ENCODE results near the gene CCKAR.

The CCKAR gene

GRCh38 chr4:26489101-26489985, 941 bp downstream of the CCKAR start:
- no peak for DNase-seq

DNA sequence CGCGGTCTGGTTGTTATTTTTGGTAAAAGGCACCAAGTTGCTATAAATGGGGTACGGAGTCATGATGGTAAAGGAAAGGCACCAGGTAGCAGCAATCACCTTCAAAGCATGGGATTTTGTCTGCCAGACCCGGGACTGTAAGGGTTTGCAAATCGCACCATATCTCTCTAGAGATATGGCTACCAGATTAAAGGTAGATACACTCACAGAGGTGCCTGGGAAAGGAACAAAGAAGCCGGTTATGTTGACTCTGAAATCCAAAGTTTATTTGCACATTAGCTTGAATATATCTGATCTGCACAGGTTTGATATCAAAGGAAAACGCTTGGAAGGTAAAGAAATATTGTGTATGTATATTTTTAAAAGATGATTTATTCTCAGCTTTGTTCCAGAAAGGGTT, 4.6 kb downstream of the CCKAR start:
- no peak for DNase-seq

DNA sequence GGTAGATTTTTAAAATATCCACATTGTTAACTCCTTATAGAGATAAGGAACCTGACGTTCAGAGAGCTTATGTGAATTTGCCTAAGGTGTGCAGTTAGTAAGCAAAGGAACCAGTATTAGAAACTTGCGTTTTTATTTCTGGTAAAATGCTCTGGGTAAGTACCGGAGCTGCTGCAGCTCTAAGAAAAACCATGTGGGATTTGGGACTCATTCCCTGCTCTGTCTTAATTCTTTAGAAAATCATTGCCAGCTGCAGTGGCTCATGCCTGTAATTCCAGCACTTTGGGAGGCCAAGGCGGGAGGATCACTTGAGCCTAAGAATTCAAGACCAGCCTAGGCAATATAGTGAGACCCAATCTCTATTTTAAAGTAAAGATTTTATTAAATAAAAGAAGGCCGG, 5.8 kb downstream of the CCKAR start:
- no peak for DNase-seq

DNA sequence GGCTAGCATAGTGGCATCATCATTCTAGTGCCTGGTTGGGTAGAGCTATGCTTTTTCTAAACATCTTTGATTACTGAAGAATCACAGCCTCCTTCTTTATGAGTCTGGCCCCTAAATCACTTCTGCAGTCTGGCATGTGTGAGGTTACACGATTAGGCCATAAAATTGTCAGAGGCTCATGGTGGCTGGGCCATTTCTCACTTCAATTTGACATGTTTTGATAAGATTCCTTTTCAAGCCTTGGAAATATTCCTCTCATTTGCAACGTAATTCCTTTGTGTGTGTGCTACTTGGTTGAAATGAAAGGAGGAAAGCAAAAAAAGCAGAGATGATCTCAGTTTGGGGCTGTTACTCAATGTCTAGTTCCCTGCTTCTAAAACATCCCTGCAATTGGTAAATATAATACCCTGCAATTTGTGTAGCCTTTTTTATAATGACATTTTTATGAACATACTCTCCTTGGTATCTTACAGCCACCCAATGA, 6.2 kb downstream of the CCKAR start:
- no peak for DNase-seq

- DNase-seq = no peak
Observed at GRCh38 chr4:26482508-26483462, 7.5 kb downstream of the CCKAR start.

DNA sequence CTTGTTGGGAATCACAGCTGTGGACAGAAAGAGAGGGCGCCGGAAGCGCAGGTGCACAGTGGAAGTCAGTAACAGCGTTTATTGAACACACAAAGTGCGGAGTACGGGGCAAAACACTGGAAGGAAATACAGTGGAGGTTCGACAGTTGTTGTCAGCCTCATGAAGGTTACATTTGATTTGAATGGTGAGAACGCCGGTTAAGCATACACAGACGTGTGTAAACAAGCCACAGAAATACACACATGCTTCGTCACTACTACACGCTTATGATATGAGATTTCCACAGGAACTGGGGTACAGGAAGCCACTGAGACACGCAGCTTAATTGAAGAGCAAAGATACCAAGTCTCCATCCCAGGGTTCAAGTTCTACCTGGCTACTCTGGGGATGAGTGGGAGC, 12.0 kb downstream of the CCKAR start:
- no peak for DNase-seq

- DNase-seq = no peak
Observed at GRCh38 chr4:26476545-26476944, 13.7 kb downstream of the CCKAR start.

GRCh38 chr4:26475716-26476115, 14.6 kb downstream of the CCKAR start:
- no peak for DNase-seq

- DNase-seq = no peak
Observed at GRCh38 chr4:26474551-26474950, 15.7 kb downstream of the CCKAR start.

DNA sequence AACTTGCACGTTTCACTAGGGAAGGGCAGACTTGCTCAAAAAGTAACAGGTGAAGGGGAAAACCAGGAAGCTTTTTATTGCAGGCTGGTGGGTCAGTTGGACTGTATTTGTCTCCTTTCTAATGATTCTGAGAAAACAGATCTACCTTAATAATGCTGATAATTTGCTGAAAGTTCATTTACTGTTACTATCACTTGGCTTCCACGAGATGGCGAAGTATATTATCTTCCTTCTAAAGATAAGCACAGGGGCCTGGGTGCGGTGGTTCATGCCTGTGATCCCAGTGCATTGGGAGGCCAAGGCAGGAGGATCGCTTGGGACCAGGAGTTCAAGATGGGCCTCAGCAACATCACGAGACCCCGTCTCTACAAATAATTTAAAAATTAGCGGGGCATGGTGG, 16.4 kb downstream of the CCKAR start:
- DNase-seq = no peak

- DNase-seq = no peak
Observed at GRCh38 chr4:26471890-26472289, 18.4 kb downstream of the CCKAR start.

DNA sequence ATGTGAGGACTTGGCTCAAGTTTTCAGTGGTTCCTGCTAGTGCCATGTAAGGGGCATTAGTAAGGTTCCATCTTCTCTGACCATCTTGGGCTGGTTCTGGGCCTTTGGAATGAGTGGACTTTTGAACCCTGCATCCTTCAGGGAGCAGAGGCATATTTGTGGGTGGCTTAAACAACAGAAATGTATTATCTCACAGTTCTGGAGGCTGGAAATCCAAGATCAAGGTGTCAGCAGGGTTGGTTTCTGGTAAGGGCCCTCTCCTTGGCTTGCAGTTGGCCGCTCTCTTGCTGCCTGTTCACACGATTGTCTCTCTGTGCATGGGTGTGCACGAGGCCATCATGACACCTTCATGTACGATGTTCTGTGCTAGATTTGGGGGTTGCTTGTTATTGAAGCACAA, 21.3 kb downstream of the CCKAR start:
- no peak for DNase-seq

- DNase-seq = no peak
Observed at GRCh38 chr4:26468283-26468949, 21.9 kb downstream of the CCKAR start.

- no peak for DNase-seq
Observed at GRCh38 chr4:26467724-26468123, 22.6 kb downstream of the CCKAR start.

DNA sequence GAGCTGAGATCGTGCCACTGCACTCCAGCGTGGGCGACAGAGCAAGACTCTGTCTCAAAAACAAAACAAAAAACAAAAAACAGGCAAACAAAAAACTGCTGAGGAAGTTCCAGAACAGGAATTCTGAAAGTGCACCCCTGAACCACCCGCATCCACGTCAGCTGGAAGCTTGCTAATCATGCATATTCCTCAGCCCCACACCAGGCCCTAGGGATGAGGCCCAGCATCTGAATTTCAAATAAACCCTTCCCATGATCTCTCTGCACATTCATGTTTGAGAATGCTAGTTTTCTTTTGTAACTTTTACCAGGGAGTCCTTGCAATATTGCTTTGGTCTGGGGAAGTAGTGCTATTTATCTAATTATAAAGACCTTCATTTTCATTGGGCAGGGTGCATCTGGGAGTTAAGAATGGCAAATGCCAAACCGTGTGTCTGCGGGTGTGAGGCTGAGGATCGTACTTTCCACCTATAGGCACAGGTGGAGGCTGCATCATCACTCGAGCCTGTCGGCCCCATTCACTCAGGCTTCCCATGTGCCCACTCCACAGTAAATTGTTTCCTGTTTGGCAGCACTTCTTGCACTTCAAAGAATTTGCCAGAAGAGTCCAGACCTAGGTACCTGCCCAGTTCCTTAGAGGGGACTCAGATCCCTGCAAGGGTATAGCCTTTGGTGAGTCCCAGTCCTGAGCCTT, 23.6 kb downstream of the CCKAR start:
- no peak for DNase-seq

DNA sequence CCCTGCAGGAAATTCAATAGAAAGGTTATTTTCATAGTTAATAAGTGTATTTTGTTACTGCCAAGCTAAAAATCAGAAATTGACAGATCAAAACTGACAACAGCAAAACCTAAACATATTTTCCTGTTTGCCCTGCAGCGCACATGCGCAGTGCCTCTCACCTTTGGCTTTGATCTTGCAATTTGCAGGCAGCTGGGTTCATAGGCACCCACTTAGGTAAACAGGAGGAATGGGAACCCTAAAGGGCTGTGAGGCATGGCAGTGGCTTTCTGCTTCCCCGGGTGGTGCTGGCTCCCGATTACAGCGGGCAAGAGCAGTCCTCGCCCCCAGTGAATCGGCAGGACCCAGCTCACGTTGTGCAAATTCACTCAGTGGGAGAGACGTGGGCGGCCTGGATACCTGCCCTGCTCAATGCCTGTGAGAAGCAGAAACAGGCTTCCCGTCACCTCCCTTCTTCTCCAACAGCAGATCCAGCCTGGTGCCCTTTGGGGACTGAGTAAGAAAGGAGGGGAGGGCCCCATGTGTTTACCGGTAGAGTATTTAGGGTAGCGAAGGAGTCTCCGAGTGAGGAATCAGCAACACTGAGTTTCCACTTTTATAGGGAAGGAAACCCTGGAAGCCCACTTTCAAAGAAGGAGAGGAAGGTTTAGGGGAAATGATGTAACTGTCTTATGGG, 25.7 kb downstream of the CCKAR start:
- no peak for DNase-seq

DNA sequence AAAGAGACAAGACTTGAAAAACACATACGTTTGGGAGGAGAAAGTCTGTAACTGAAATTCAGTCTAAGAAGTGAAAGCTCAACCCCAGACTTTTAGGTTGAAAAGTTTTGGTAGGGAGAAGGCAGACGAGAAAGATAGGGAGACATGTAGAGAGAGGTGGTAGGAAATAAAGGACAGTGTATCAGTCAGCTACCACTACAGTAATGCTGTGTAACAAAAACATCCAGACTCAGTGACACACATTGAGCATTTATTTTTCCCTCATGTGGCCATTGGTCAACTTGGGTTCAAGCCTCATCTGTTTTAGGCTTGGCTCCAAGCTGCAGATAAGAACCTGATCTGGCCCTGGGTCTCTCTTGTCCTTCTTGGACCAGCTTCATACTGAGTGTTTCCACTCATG, 26.9 kb downstream of the CCKAR start:
- no peak for DNase-seq

- DNase-seq = no peak
Observed at GRCh38 chr4:26462874-26463273, 27.4 kb downstream of the CCKAR start.

DNA sequence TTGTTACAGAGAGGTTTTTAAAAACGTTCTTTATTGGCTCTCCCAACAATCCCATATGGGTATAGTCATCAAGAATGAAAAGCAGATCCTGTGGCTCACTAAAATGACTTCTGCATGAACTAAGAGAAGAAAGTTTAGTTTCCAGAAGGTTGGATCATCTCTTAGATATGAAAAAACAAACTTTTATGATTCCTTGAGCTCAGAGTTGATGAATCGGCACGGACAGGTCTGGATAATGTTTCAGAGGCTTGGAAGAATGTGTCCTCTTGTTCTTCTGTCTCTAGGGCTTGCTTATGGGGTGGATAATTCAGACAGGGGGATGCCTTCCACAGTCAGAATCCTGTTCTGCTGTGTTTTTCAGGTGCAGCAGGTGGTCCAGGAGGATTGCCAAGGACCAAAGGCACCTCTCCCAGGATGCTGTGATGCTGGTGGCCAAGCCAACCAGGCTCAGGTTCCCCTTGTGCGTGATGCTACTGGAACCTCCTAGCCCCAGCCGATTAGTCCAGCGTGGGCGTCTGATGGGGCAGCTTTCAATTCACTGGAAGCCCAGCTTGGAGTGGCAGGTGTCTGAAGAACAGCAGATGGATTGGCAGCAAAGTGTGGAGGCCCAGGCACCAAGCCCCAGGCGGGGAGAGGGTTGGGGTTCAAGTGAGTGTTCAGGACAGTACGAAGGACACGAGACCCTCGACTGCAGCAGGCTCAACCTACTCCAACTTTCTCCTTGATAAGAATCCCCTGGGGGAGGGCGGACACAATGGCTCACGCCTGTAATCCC, 30.3 kb downstream of the CCKAR start:
- DNase-seq = no peak

GRCh38 chr4:26459054-26459755, 31.1 kb downstream of the CCKAR start:
- no peak for DNase-seq
